Spleen (tissue), 11 donors: ENCODE data around the gene CNTNAP1. TPM values are rescaled to one million over a fixed set of nuclear protein-coding genes. Genes with fewer than 3 reads are reported as not detected.
A peak's percentile ranks its signal among the peaks of the same experiment; 100 is the strongest.

Source experiments
- DNase-seq: peaks from one replicate; pipeline ENCODE4 v3.0.0-alpha.2; 2020
- H3K27ac ChIP-seq, 8 donors: fragments of 200-600 bp; sonication (generic) in 7 of 8; 1 replicate in 4 of 8; 2 replicates in 4 of 8; pipeline versions ENCODE4 v1.5.0 to v1.8.0; 2016 to 2021; ENCODE audit warnings: inconsistent platforms in 4 of 8, mild to moderate bottlenecking in 4 of 8, moderate library complexity in 1 of 8
- H3K27me3 ChIP-seq, 7 donors: fragments of 200-600 bp; sonication (generic) in 6 of 7; replicated peaks in 1 of 7; 1 replicate in 4 of 7; 2 replicates in 3 of 7; pipeline versions ENCODE4 v1.5.0 to v1.8.0; 2016 to 2021; ENCODE audit warnings: inconsistent platforms in 3 of 7, mild to moderate bottlenecking in 1 of 7
- H3K36me3 ChIP-seq, 6 donors: fragments of 200-600 bp; sonication (generic) in 5 of 6; 1 replicate in 4 of 6; 2 replicates in 2 of 6; pipeline versions ENCODE4 v1.5.0 to v1.8.0; 2016 to 2021; ENCODE audit warnings: inconsistent platforms in 2 of 6
- H3K4me1 ChIP-seq, 6 donors: fragments of 200-600 bp; sonication (generic) in 5 of 6; 1 replicate in 3 of 6; 2 replicates in 3 of 6; pipeline versions ENCODE4 v1.5.0 to v1.8.0; 2016 to 2021; ENCODE audit warnings: inconsistent platforms in 3 of 6
- H3K4me3 ChIP-seq, 8 donors: fragments of 200-600 bp; sonication (generic) in 7 of 8; 1 replicate in 4 of 8; 2 replicates in 4 of 8; pipeline versions ENCODE4 v1.5.0 to v1.8.0; 2016 to 2021; ENCODE audit warnings: inconsistent platforms in 4 of 8, mild to moderate bottlenecking in 4 of 8, moderate library complexity in 2 of 8
- H3K9me3 ChIP-seq, 8 donors: fragments of 200-600 bp; sonication (generic) in 7 of 8; 1 replicate in 4 of 8; 2 replicates in 4 of 8; pipeline versions ENCODE4 v1.5.0 to v1.8.0; 2016 to 2021; ENCODE audit warnings: inconsistent platforms in 4 of 8
- POLR2A ChIP-seq, 3 donors: fragments of 450-650 bp; IDR thresholded peaks; one replicate each; pipeline ENCODE4 v1.5.1; 2017; ENCODE audit warnings: antibody characterized with exemption in 3 of 3, mild to moderate bottlenecking in 1 of 3
- POLR2AphosphoS5 ChIP-seq, 3 donors: sonication (generic); formaldehyde crosslinking; IDR thresholded peaks; one replicate each; pipeline ENCODE4 v1.5.1; 2017; ENCODE audit warnings: antibody characterized with exemption in 3 of 3
- WGBS, 5 donors: extraction: QIAGEN DNeasy Blood & Tissue Kit in 3 of 5; methylation state at CpG; one replicate each; pipeline versions ENCODE4 v1.1.5 to v1.1.7; 2013 to 2018; 5-methylcytosine and 5-hydroxymethylcytosine counted together
- intact Hi-C: fragments of 100-400 bp; cut with DNase I; formaldehyde crosslinking; loops from one replicate; pipeline ENCODE4 v1.15.0; 2023; ENCODE audit warnings: low total_unique reads
- polyA plus RNA-seq, 3 donors: library from polyadenylated mRNA; stranded (reverse); fragments of 200-250 nt; gene quantifications; one replicate each; pipeline ENCODE4 v1.2.1, GENCODE V29; 2013
- total RNA-seq, 7 donors: library from RNA; depleted of rRNA in 3 of 7; stranded (reverse); fragments of >200 nt in 3 of 7; fragmentation: NEBNext Ultra II Directional in 4 of 7; extraction: Animal tissue kit (Norgen Biotek cat#: 25700) in 4 of 7; gene quantifications; one replicate each; pipeline versions ENCODE4 v1.1.0 to v1.2.1, GENCODE V29; 2016 to 2021
- TF ChIP-seq, protein P1 (sequence below), 11 experiments: fragments of 200-600 bp in 7 of 11; fragments of 450-650 bp in 4 of 11; sonication (generic) in 4 of 11; IDR thresholded peaks in 8 of 11; conservative IDR thresholded peaks in 3 of 11; 1 replicate in 7 of 11; 2 replicates in 4 of 11; pipeline versions ENCODE4 v1.4.0 to v1.8.0; 2016 to 2021; ENCODE audit warnings: antibody characterized with exemption in 11 of 11, inconsistent platforms in 4 of 11, mild to moderate bottlenecking in 1 of 11
- donor health status: healthy with polysubstance abuse.
- donor health status: DM: no; HTN: no; CAD: no; lungs with moderate emphysema.
- donor health status: DM: no; HTN: no; CAD: no.
- donor health status: Bipolar disorder and iron deficiency.
- donor health status: healthy.
- donor health status: DM: no; HTN: no; CAD: no.
- donor health status: DM: yes; HTN: yes; CAD: no.

The CNTNAP1 gene
- total and polyA plus RNA-seq, 10 donors, result 1.1 to 11.2 (median 4.3) TPM

DNA sequence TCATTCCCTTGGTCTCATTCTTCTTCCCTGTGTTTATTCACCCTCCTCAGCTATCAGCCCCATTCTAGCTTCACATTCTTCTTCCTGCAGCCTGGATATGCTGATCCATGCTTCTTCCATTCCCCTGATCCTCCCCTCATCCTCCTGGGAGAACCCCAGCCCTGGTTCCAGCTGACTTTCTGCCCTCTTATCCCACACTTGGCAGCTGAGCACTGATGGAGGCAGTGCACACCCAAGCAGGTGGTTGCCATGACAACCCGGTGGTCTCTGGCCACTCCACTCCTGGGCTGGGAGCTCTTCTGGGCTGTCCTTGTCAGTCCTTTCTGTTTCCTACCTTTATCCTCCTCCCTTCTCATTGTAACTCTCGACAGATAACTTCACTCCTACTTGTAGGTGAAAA lies 40.0 kb upstream of the CNTNAP1 start:
- no peak for TF ChIP-seq POLR2A (IDR thresholded peaks at IDR 0.05)
- TF ChIP-seq POLR2AphosphoS5 (IDR thresholded peaks at IDR 0.05), result no peak
- TF ChIP-seq, protein P1, sequence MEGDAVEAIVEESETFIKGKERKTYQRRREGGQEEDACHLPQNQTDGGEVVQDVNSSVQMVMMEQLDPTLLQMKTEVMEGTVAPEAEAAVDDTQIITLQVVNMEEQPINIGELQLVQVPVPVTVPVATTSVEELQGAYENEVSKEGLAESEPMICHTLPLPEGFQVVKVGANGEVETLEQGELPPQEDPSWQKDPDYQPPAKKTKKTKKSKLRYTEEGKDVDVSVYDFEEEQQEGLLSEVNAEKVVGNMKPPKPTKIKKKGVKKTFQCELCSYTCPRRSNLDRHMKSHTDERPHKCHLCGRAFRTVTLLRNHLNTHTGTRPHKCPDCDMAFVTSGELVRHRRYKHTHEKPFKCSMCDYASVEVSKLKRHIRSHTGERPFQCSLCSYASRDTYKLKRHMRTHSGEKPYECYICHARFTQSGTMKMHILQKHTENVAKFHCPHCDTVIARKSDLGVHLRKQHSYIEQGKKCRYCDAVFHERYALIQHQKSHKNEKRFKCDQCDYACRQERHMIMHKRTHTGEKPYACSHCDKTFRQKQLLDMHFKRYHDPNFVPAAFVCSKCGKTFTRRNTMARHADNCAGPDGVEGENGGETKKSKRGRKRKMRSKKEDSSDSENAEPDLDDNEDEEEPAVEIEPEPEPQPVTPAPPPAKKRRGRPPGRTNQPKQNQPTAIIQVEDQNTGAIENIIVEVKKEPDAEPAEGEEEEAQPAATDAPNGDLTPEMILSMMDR (IDR thresholded peaks at IDR 0.05 in 8 of 11, conservative IDR thresholded peaks at IDR 0.05 in 3 of 11), result no peak
- intact Hi-C loops, result no loop called here
- Histone ChIP-seq H3K9me3 (no peaks in the 10 kb centered on the region), H3K27ac (no peak overlapping the region), H3K27me3 (peaks cover 0 to 19% (median 0%) of the 10 kb centered on the region in 7 donors), H3K4me1 (no peaks in the 10 kb centered on the region), H3K36me3 (no peaks in the 10 kb centered on the region), H3K4me3 (no peak overlapping the region)
- 27 to 39% (median 32%) methylated on average over 2 of the region's 2 CpGs for WGBS, 5 donors
- no peak for DNase-seq

DNA sequence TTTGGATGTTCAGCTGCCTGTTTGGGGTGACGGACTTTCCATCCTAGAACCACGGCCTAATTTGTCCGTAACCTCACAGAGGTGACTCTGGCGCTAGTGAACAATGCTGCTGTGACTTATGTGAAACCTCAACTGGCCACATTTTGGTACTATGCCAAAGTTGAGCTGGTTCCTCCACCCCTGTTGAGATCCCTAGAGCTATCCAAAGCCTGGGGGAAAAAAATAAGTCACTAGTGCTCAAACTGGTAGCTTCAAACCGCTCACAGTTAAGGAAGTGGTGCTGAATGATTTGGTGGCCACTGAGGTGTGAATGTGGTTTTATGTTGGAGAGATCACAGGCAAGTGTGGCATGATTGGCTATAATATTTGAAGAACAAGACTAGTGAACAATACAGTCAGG lies 34.6 kb upstream of the CNTNAP1 start:
- no peak overlapping the region for H3K27ac ChIP-seq
- peaks cover 0 to 17% (median 0%) of the 10 kb centered on the region in 7 donors for H3K27me3 ChIP-seq
- H3K36me3 ChIP-seq, result no peaks in the 10 kb centered on the region
- no peak overlapping the region for H3K4me3 ChIP-seq
- TF ChIP-seq POLR2AphosphoS5 (IDR thresholded peaks at IDR 0.05) (no peak), POLR2A (IDR thresholded peaks at IDR 0.05) (no peak)
- no peaks in the 10 kb centered on the region for H3K9me3 ChIP-seq
- intact Hi-C loops, result no loop called here
- no peaks in the 10 kb centered on the region for H3K4me1 ChIP-seq
- 59 to 71% (median 66%) methylated on average over 5 of the region's 5 CpGs for WGBS, 5 donors
- no peak for DNase-seq

DNA sequence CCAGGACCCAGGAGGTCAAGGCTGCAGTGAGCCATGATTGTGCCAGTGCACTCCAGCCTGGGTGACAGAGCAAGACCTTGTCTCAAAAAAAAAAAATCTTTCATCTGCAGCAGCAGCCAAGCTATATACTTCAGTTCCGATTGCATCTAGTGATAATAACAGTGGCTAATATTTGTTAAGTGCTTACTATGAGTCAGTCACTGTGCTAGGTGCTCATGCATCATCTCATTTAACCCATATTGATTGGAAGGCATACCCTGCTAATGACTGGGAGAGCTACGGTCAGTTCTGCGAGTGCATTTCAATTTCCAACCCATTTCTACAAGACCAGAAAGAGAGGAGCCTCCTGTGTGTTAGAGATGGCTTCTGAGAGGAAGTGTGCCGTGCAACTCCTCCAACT lies 30.9 kb upstream of the CNTNAP1 start:
- no peak for DNase-seq
- no peaks in the 10 kb centered on the region for H3K36me3 ChIP-seq
- H3K4me3 ChIP-seq, result no peak overlapping the region
- WGBS, 5 donors, result 70 to 79% (median 75%) methylated on average over 4 of the region's 4 CpGs
- intact Hi-C loops, result no loop called here
- H3K27me3 ChIP-seq, result peaks cover 0 to 27% (median 11%) of the 10 kb centered on the region in 7 donors
- H3K27ac ChIP-seq, result no peak overlapping the region
- TF ChIP-seq, protein P1 (IDR thresholded peaks at IDR 0.05 in 8 of 11, conservative IDR thresholded peaks at IDR 0.05 in 3 of 11), result no peak
- TF ChIP-seq POLR2AphosphoS5 (IDR thresholded peaks at IDR 0.05), result no peak
- peaks cover 0 to 20% (median 7%) of the 10 kb centered on the region in 6 donors for H3K4me1 ChIP-seq
- H3K9me3 ChIP-seq, result no peaks in the 10 kb centered on the region

DNA sequence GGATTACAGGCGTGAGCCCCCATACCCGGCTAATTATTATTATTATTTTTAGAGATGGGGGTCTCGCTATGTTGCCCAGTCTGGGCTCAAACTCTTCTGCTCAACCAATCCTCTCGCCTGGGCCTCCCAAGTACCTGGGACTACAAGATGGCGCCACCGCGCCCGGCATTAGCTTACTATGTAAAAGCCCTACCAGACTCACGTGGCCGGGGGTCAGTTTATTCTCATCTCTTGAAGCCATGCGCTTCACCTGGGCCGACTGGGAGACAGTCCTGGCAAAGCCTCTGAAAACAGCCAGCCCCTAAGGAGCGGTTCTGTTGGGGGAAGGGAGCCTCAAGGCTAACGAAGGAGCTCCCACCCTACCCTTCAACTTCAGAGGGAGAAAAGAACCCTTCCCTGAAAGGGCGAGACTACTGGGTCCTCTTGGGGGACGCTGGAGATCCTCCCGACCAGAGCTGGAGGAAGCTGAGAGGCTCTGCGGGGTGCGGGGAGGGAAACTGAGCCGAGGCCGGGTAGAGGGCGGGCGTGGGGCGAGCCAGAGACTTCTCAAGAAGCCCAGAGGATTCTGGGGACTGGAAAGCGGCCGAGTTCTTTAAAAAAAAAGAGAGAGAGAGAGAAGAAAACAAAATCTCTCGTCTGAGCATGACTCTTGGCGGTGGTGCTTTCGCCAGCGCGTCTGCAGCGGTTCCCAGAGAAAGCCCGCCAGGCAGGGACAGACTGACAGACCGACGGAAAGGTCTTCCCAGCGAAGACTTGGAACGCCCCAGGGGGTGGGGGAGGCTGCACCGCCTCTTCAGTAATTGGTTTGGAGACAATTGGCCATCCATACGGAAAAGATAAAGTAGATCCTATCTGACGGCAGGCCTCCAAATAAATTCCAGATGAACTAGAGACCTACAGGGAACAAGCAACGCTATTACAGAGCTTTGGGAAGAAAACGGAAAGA lies 28.9 kb upstream of the CNTNAP1 start:
- Histone ChIP-seq H3K4me3 (peak overlapping the region in 5 of 8 donors; percentile 2 to 38 (median 7)), H3K9me3 (no peaks in the 10 kb centered on the region), H3K4me1 (peaks cover 0 to 21% (median 7%) of the 10 kb centered on the region in 6 donors), H3K27ac (peak overlapping the region in 7 of 8 donors; percentile 15 to 68 (median 55)), H3K27me3 (peaks cover 0 to 29% (median 11%) of the 10 kb centered on the region in 7 donors), H3K36me3 (no peaks in the 10 kb centered on the region)
- intact Hi-C loops, result no loop called here
- no peak for DNase-seq
- WGBS, 5 donors, result 33 to 37% (median 34%) methylated on average over 41 to 42 of the region's 42 CpGs
- TF ChIP-seq POLR2A (IDR thresholded peaks at IDR 0.05) (no peak), POLR2AphosphoS5 (IDR thresholded peaks at IDR 0.05) (peak in 1 of 3 donors; percentile 40)

DNA sequence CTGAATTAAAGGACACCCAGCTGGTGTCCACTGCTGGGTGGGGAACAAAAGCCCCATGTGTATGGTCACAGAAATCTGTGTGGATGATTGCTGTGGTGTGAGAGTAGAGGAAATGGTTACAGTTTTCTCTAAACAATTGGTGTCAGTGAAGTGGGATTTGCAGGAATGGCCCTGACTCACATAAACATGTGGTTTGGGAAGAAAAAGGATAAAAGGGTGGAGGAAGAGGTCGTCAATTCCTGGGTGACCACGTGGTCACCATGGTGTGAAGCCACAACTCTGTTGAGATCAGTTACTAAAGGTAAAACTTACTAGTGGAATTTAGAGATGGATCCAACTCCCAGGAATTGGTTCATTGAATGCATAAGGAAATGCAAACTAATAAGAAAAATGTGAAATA lies 26.8 kb upstream of the CNTNAP1 start:
- Histone ChIP-seq H3K4me1 (peaks cover 0 to 38% (median 22%) of the 10 kb centered on the region in 6 donors), H3K9me3 (no peaks in the 10 kb centered on the region), H3K27ac (no peak overlapping the region), H3K4me3 (no peak overlapping the region), H3K27me3 (peaks cover 0 to 35% (median 11%) of the 10 kb centered on the region in 7 donors), H3K36me3 (no peaks in the 10 kb centered on the region)
- TF ChIP-seq, protein P1 (IDR thresholded peaks at IDR 0.05 in 8 of 11, conservative IDR thresholded peaks at IDR 0.05 in 3 of 11), result no peak
- TF ChIP-seq POLR2AphosphoS5 (IDR thresholded peaks at IDR 0.05) (no peak), POLR2A (IDR thresholded peaks at IDR 0.05) (no peak)
- no peak for DNase-seq
- intact Hi-C loops, result no loop called here
- WGBS, 5 donors, result 57 to 67% (median 62%) methylated on average over 2 of the region's 2 CpGs
